NCI-H510A treated with DMSO at 0.1 percent for 48 hours (cell line): ENCODE results near the gene SPPL3.

Experiments
- DNase-seq: peaks from one replicate; lab custom pipeline; 2025; lab: John Stamatoyannopoulos, UW

SPPL3 gene

GRCh38 chr12:120725151-120725658 is 179.0 kb downstream of the SPPL3 start:
- peak; percentile 65 for DNase-seq

- no peak for DNase-seq
These were observed 179.4 kb downstream of the SPPL3 start for GRCh38 chr12:120724720-120725119.

GRCh38 chr12:120722784-120723183 is 181.4 kb downstream of the SPPL3 start:
- no peak for DNase-seq

- no peak for DNase-seq
These were observed 182.3 kb downstream of the SPPL3 start for GRCh38 chr12:120721866-120722265.

GRCh38 chr12:120720987-120721801 is 183.0 kb downstream of the SPPL3 start:
- DNase-seq, result no peak

- no peak for DNase-seq
These were observed 183.7 kb downstream of the SPPL3 start for GRCh38 chr12:120720234-120720986.

GRCh38 chr12:120719496-120720233 is 184.5 kb downstream of the SPPL3 start:
- DNase-seq, result no peak

- DNase-seq, result no peak
These were observed 185.1 kb downstream of the SPPL3 start for GRCh38 chr12:120719072-120719471.

- DNase-seq, result no peak
These were observed 186.1 kb downstream of the SPPL3 start for GRCh38 chr12:120718055-120718454.

GRCh38 chr12:120713861-120714482 is 190.2 kb downstream of the SPPL3 start:
- peak; percentile 90 for DNase-seq

GRCh38 chr12:120712610-120713009 is 191.5 kb downstream of the SPPL3 start:
- DNase-seq, result no peak
